ENCODE results near the gene ANKRD36B.
"Not testable (repeated sequence)": the region's sequence is repeated elsewhere in the genome, so short reads cannot be mapped to it uniquely, and the experiment has no call there.

DNA sequence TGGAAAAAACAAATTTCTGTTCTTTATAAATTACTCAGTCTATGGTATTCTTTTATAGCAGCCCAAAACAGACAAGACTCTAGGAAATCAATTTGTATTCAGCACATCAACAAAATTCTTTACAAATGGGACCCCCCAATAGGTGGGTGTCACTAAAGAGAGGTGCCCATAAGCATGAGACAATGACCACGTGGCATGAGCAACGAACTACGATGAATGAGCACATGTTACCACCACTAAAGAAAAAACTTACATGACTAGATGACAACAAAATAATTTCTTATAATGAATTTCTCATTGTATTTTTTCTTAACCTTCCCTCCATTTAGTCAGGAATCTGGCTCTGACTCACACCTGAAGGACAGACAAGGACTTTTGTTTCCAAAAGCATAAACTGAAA lies 3.8 kb upstream of the ANKRD36B start:
- TF ChIP-seq, protein P1, sequence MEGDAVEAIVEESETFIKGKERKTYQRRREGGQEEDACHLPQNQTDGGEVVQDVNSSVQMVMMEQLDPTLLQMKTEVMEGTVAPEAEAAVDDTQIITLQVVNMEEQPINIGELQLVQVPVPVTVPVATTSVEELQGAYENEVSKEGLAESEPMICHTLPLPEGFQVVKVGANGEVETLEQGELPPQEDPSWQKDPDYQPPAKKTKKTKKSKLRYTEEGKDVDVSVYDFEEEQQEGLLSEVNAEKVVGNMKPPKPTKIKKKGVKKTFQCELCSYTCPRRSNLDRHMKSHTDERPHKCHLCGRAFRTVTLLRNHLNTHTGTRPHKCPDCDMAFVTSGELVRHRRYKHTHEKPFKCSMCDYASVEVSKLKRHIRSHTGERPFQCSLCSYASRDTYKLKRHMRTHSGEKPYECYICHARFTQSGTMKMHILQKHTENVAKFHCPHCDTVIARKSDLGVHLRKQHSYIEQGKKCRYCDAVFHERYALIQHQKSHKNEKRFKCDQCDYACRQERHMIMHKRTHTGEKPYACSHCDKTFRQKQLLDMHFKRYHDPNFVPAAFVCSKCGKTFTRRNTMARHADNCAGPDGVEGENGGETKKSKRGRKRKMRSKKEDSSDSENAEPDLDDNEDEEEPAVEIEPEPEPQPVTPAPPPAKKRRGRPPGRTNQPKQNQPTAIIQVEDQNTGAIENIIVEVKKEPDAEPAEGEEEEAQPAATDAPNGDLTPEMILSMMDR (IDR thresholded peaks at IDR 0.05; ENCODE audit: borderline replicate concordance, extremely low read depth, low read length, poor library complexity, severe bottlenecking) = not testable (repeated sequence)
- not testable (repeated sequence) for TF ChIP-seq EZH2 (IDR thresholded peaks at IDR 0.05; ENCODE audit: borderline replicate concordance, low read depth, low read length, severe bottlenecking)

Data from DND-41 (cell line).